Measurements from ENCODE around the gene ALKBH1.
"Not testable (repeated sequence)": the region's sequence is repeated elsewhere in the genome, so short reads cannot be mapped to it uniquely, and the experiment has no call there.

ALKBH1 gene, protein sequence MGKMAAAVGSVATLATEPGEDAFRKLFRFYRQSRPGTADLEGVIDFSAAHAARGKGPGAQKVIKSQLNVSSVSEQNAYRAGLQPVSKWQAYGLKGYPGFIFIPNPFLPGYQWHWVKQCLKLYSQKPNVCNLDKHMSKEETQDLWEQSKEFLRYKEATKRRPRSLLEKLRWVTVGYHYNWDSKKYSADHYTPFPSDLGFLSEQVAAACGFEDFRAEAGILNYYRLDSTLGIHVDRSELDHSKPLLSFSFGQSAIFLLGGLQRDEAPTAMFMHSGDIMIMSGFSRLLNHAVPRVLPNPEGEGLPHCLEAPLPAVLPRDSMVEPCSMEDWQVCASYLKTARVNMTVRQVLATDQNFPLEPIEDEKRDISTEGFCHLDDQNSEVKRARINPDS

DNA sequence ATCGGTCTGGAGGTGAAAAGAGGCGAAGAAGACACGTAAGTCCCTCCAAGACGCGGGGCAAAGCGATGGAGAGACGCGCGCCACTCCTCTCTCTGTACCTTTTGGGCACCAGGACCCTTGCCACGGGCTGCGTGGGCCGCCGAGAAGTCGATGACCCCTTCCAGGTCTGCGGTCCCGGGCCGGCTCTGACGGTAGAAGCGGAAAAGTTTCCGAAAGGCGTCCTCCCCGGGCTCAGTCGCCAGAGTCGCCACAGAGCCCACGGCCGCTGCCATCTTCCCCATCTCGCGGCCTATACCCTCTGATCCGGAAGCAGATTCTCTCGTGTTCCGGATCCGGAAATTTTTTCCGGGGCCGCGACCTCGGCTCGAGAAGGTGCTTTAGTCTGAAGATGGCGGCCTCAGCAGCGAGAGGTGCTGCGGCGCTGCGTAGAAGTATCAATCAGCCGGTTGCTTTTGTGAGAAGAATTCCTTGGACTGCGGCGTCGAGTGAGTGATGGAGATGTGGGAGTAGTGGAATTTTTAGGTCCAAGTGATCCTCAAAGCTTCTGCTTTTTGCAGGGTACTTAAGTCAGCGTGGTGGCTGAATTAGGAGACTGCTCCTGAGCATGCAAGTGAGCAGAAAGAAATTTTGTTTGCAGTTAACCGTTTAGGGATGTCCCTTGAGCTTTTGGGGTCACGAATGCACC is at the start of gene ALKBH1, which contains the start of gene SLIRP:
TSS of gene ALKBH1 (minus strand) at position 300 of the 685 bp plus-strand sequence. CDS start at position 281, 19 bp downstream.
TSS of gene SLIRP (plus strand) at position 380 of the 685 bp plus-strand sequence. CDS start at position 389, 9 bp downstream.
- DNase-seq, result peak; percentile 87

GRCh38 chr14:77752799-77753516 is 45.1 kb upstream of the ALKBH1 start:
- no peak for DNase-seq

- no peak for DNase-seq
These were observed 44.4 kb upstream of the ALKBH1 start for GRCh38 chr14:77752266-77752665.

DNA sequence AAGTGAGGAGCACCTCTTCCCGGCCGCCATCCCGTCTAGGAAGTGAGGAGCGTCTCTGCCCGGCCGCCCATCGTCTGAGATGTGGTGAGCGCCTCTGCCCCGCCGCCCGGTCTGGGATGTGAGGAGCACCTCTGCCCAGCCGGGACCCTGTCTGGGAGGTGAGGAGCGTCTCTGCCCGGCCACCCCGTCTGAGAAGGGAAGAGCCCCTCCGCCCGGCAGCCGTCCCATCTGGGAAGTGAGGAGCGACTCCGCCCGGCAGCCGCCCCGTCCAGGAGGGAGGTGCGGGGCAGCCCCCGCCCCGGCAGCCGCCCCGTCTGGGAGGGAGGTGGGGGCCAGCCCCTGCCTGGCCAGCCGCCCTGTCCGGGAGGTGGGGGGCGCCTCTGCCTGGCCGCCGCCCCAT is 39.6 kb upstream of the ALKBH1 start:
- DNase-seq, result not testable (repeated sequence)

- DNase-seq, result no peak
These were observed 38.4 kb upstream of the ALKBH1 start for GRCh38 chr14:77746064-77746702.

GRCh38 chr14:77741438-77741837 is 33.6 kb upstream of the ALKBH1 start:
- no peak for DNase-seq

- no peak for DNase-seq
These were observed 30.9 kb upstream of the ALKBH1 start for GRCh38 chr14:77738559-77739250.

- DNase-seq, result no peak
These were observed 23.2 kb upstream of the ALKBH1 start for GRCh38 chr14:77730976-77731497.

DNA sequence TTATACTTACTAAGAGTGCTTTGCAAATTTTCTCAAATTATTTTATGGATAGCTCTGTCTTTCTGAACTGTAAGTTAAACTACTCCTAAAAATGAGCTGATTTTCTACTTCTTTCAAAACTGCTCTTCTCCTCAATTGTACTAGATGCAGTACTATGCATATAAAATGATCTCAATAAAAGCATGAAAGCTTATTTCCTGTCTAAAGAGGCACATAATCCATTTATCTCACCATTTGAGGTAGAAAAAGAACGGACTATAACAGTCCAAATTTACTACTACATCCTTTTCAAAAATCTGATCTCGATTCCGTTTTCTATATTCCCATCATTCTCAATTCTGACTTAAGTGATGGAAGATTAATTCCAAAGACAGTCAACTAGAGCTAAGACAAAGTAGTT is 14.5 kb upstream of the ALKBH1 start:
- DNase-seq, result no peak

DNA sequence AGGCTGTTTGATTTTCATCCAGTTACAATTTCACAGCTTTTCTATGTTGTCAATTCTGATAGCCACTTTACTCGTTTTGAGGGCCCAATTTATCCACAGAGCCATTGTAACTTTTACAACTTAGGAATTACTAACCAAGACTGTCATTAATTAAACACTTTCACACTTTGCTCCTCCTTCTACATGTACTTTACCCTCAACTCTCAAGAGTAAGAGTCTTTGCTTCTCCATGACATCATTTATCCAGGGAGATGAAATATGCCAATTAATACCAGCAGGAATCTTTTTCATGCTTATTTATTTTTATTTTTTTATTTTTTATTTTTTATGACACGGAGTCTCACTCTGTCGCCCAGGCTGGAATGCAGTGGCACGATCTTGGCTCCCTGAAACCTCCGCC is 13.6 kb upstream of the ALKBH1 start:
- no peak for DNase-seq

GRCh38 chr14:77717608-77718305 is 9.9 kb upstream of the ALKBH1 start:
- no peak for DNase-seq

- DNase-seq, result no peak
These were observed 7.1 kb upstream of the ALKBH1 start for GRCh38 chr14:77714926-77715325.

DNA sequence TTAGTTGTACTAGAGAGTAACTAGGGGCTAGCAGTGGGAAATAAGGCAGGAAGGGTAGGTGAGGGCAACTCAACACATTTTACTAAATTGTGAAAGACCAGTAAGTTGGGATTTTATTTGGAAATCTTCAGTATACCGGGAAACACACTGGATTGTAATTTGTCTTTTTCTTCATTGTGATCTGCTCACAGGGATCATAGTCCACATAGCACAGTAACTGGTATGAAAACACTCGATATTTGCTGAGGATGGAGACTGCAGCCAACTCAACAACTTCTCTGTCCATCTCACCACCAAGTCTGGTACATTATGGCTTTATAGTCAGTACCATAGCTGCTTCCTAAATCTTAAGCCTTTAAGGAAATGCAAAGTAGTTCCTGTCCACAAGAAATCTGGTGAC is 2.5 kb upstream of the ALKBH1 start:
- DNase-seq, result no peak

DNA sequence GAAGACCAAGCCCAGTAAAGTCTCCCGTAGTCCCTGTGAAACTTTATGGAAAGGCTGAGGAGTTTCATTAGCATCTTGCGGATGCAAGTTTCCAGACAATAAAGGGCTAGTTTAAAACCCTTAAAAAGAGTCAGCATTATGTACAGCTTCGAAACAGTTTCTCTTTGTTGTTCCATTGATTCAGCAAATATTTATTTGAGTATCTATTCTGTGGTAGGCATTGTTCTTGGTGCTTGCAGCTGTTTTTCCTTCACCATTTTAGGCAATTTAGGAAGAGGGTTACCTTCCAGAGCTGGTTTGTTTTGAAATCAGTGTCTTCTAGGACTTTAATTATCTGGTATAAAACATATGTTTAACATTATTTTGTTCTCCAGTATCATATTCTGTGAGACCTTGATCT is 1.6 kb upstream of the ALKBH1 start:
- DNase-seq, result no peak

DNA sequence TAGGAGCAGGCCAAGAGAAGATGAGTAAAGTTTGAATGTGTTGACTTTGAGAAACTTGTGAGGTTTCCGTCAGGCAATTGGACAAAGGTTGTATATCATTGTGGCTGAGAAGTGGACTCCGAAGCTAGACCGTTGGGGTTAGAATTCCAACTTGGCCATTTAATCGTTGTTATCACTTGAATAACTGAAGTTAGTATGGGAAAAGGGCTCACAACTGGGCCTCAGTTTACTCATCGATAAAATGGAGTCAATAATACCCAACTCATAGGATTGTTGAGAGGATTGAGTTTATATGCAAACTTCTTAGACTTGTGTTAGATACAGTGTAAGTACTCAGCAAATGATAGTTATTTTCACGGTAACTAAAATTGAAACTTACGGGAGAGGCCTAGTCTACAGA is 926 bp upstream of the ALKBH1 start:
- no peak for DNase-seq

- DNase-seq, result no peak
These were observed 484 bp downstream of the ALKBH1 start for GRCh38 chr14:77707355-77707723.

GRCh38 chr14:77691259-77691658 is 16.6 kb downstream of the ALKBH1 start:
- DNase-seq, result no peak

DNA sequence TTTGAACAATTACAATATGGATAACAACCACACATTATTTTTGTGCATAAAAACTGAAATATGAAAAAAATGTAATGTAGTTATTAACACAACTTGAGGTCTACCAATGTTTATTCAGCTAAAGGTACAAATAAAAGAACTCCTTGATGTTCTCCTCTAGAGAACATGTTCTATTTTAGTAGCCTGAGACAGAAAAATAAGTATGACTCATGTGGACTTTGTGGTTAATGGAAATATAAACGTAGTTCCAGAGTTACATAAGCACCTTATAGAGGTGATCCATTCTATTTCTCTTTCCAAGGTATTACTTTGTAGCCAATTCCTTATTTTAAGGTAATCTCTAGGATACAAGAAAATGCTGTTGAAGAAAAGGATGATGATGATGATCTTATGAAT is 25.7 kb downstream of the ALKBH1 start:
- DNase-seq, result no peak

DNA sequence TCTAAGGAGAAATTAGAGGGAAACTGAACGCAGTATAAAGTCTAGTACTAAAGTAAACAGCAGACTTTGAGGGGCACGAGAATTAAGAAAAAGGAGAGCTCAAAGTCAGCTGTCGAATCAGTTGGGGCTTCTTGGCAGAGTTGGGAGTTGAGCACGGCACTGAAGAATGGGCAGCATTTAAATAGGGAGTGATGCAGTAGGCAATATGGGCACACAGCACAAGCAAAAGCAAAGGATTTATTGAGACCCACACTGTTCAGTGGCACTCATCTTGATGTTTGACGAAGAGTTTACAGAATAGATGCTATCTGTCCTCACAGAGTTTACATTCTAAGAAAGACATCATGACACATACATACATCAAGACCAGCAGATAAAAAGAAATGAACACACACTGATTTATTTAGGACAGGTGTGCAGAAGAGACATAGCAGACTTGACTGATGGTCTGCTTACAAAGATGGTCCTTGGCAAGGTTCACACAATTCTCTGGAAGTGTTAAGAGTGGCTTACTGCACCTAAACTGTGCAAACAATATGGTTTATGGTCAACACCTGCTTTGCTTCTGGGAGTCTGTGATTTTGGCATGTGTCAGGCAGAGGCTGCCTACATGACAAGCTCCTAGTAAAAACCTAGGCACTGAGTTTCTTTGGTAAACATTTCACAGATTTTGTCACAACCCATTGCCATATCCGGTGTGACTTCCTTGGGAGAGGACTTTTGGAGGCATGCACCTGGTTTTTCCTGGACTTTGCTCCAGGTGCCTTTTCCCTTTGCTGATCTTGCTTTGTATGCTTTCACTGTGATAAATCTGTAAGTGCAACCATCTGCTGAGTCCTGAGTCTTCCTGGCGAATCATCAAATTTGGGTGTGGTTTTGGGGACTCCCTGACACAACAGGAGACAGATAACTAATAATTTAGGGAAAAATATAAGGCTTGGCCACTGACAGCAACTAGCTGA is 26.3 kb downstream of the ALKBH1 start:
- no peak for DNase-seq

GRCh38 chr14:77674931-77675330 is 32.9 kb downstream of the ALKBH1 start:
- DNase-seq, result no peak

Data from CD4-positive, alpha-beta T cell treated with Interleukin-15 for 1 hour (primary cell).